Right hindlimb (tissue), 1 donor: Measurements from ENCODE around the gene IFNLR1.

Source experiments
- DNase-seq: peaks from one replicate; pipeline ENCODE4 v3.0.0-alpha.2; 2018

The IFNLR1 gene

DNA sequence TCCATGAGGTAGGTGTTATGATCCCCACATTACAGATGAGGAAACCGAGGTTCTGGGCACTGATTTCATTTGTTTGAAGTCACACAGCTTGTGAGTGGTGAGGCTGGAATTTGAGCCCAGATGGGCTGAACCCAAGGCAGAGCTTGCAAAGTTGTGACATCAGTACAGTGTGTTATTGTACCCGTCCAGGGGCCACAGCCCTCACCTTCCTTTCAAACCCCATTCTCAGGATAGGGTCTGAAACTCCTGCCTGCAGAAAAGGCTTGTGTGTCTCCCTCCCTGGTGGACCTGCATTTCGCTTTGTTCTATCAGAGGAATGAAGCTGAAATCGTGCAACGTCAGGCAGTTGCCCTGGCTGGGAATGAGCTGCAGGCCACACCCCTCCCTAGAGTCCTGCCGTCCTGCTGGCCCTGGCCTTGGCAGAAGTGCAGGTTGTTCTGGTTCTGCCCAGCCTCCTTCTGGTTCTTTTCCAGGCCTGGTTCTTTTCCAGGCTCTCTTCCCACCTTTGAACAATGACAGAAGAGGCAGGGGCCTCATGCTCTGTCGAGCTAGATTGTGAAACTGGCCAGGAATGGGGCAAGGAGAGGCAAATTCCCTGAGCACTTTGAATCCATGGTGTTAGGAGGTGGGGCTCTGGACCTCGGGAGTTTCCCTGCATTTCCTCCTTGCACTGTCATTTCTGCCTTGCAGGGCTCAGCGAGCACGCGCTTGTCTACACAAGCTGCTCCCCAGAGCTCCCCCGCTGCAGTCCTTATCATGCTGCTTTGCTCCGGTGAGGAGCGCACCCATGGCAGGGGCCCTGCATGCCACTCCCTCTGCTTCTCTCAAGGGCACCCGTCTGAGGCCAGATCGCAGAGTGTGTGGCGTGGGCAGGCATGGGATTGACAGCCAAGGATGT is 67.0 kb downstream of the IFNLR1 start:
- no peak for DNase-seq

DNA sequence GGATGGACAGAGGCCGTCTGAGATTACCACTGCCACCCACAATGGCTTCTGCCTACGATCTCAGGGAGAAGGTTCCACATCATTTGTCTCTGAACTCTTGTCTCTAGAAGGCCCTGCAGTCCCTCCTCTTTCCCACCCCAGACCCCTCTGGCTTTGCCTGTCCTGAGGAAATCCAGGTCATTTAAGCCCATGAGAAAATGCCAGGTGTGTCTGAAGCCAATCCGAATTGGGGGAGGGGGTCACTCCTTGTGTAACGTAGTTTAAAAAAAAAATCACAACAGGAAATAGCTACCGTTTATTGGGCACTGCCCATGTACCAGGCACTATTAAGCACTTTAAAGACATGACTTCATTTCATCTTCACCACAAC is 67.6 kb downstream of the IFNLR1 start:
- no peak for DNase-seq

DNA sequence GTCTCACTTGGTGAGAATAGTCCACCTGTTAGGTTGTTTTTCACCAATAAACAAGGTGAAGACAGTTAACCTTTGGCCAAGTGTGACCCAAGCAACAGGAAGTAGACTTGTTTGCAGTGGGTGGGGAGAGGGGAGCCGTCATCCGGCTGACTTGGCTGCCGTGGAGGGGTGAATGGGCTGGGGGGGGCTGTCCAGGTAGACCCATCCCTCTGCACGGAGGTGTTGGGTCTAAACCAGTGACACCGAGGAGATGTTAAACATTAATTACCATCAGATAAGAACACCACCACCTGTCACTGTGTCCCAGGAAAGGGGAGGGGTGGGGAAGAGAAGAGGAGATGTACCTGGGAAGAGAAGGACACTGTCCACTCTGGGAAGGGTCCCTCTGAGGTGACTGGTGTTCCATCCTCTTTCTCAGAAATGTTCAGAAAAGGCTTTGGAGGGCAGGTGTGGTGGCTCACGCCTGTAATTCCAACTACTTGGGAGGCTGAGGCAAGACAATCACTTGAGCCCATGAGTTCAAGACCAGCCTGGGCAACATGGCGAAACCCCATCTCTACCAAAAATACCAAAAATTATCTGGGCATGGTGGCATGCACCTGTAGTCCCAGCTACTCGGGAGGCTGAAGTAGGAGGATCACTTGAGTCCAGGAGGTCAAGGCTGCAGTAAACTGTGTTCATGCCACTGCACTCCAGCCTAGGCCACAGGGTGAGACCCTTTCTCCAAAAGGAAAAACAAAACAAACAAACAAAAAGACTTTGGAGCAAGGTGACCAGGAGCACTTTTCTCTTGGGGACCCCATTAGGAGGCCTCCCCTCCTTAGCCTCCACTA is 68.5 kb downstream of the IFNLR1 start:
- DNase-seq = no peak

DNA sequence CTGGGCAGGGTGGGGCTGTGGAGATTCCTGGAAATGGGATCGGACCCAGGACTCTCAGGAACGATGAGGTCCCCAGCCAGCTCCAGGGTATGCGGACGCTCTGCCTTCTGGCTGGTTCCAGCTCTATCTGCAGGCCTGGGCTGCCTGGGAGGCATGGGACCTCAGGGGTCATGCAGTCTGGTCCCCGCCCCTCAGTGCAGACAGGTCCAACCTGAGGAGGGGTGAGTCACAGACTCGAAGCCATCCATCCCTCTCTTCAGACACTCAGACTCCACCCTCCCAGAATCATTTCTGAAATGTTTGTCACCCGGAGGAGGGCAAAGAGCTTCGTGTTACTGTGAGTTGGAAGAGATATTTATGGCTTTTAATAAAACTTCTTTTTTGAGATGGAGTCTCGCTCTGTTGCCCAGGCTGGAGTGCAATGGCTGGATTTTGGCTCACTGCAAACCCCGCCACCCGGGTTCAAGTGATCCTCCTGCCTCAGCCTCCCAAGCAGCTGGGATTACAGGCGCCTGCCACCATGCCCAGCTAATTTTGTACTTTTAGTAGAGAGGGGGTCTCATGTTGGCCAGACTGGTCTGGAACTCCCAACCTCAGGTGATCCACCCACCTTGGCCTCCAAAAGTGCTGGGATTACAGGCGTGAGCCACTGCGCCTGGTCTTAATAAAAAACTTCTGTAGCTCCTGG is 69.2 kb downstream of the IFNLR1 start:
- DNase-seq = no peak

DNA sequence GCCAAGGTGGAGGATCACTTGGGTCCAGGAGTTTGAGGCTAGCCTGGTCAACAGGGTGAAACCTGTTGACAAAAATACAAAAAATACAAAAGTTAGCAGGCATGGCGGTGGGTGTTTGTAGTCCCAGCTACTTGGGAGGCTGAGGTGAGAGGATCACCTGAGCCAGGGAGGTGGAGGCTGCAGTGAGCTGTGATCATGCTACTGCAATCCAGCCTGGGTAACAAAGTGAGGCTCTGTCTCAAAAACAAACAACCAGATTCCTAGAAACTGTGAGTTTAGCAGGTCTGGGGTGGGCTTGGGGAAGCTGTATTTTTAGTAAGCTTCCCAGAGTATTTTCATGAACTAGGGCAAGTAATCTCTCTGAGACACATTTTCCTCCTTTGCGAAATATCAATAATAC is 70.0 kb downstream of the IFNLR1 start:
- no peak for DNase-seq

DNA sequence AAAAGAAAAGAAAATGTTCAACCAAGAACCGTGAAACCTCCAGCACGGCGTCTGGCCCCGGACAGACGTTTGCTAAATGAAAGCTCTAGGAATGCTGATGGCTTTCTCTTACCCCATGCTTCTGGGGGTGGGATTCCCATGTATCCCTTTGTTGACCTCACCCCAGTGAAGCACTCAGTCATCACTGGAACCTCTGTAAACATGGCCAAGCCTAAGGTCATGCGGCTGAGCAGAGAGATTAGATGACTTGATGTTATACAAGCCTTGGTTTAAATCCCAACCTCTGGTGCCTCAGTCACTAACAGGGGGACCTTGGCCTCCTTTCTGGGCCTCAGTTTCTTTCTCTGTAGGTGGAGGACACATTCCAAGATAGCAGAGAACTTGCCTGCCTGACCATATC is 72.3 kb downstream of the IFNLR1 start:
- no peak for DNase-seq

DNA sequence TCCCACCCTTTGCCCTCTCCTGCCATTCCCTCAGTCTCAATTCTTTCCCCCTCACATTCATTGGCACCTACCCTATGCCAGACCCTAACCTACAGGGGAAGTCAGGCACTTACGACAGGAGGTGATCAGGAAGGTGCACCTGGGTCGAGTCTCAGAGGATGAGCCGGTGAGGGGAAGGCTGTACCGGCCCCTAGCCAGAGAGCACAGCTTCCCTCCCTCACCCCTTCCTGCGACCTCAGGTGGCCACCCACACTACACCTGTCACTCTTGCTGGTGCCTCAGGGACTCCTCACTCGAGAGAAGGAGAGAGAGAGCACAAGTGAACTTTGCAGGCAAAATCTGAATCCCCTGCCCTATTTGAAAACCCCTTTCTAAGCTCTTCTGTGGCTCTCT is 73.5 kb downstream of the IFNLR1 start:
- DNase-seq = no peak

DNA sequence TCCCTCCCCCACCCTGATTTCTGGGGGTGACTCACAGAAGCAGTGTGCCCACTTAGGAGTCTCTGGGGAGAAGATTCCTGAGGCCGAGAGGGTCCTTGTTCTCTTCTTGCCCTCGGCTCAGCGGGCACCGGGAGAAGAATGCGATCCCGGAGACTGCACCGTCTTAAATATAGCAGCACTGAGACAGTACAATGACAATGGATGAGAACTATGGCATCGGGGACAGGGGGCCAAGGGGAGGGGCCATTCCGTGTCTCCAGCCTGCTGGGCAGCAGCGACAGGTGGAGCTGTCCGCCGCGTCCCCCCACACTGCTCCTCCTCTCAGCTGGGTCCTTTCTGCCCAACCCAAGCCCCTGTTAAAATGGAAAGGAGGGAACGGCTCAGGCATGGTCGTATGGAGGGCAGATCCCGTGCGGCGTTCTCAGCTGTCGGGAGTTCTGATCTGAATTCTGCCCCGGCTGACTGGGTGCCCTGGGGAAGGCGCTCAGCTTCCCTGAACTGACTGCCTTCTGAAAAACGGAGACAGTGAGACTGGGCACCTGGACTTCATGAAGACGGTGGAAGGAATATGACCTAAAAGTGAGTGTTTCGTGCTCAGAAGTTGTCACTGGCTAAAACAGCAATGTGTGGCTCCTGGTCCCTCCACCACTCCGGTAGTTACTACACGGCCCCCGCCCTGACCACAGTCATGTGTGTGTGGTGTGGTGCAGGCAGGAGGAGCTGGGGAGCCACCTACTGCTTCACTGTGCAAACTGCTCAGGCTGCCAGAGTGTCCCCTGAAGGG is 74.9 kb downstream of the IFNLR1 start, which contains the start of gene MYOM3:
TSS of gene MYOM3 (minus strand) at position 140 of the 784 bp plus-strand sequence. CDS start 3,499 bp downstream, outside the sequence.
- DNase-seq = peak; percentile 82

DNA sequence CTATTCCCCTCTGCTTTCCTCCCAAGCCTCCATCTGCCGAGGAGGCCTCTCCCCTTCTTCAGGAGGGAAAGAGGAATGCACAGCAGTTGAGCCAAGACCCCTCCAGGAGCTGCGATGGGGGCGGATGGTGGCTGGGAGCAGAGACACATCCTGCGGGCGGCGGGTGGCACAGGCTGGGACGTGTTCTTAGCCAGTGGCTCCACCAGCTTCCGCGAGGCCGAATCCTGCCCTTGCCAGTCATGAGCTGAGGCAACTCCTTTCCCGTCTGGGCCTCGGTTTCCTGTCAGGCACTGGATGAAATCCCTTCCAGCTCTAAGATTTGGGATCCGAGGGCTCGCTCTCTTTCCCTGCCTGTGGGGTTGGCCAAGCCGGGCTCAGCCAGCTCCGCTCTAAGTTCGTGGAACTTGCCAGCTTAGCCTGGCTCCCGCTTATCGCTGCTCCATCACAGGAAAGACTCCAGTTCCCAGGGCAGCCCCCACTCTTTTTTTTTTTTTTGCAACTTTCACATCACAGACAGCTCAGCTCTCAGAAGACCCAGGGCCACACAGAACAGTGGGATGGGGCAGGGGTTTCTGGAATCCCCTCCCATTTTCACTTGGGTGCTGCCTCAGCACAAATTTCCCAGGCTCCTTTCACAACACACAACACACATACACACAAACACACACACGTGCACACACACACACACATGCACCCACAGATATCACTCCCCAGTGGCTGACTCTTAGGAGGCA is 75.7 kb downstream of the IFNLR1 start:
- no peak for DNase-seq

DNA sequence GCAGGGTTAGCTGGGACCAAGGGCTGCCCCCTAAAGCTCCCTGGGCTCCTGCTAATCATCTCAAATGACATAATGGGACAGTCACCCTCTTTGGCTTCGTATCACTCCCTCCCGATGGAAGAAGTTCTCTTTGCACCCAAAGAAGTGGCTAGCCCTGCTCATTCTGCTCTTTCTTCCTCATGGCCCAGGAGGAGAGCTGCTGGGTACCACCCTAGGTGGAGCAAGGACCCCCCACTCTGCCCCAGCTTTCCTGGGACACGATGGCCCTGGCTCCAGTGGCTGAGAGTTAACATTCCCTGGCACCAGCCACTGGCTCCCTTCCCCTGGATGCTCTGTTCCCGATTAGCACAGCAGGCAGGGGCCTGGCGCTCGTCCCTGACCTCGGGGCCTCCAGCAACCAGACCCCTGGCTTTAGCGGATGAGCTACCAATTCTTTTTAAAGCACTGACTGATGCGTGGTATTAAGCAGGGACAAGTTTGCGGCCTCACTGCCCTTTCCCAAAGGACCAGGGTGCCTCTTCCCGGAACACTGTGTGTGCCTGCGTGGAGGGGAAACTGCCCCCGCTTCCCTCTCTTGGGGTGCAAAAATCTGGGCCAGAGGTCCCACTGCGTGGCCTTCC is 76.3 kb downstream of the IFNLR1 start:
- DNase-seq = peak; percentile 50

DNA sequence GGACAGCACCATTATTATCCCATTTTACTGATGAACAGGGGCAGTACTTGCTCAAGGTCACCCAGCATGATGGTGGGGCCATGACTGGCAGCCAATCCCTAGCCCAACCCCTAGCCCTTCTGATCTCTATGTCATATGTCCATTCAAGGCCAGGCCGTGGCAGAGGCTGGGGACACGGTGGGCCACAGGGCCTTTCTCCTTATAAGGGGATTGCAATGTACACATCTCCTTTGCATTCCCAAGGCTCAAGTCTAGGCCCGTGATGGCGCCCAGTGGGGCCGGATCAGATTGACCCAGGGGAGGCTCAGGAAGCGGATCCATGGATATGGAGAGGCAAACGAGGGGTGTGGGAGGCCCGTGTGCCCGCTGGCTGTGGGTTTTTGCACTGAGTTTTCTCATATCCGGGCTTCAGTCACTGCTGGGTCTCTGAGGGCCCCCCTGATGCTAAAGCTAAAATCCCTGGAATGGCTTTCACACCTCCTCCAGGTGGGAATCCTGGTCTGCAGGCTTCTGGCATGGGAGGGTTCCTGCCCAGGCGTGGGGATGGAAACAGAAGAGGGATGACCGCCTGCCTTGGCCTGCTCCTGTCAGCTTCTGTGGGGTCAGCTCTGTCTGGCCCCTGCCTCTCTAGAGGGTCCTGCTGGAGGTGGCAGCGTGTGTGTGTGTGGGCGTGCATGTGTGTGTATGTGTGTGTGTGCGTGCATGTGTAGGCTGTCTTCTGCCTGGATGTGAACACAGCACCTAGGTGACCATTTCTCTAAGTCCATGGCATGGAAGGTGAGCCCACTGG is 77.2 kb downstream of the IFNLR1 start:
- no peak for DNase-seq

DNA sequence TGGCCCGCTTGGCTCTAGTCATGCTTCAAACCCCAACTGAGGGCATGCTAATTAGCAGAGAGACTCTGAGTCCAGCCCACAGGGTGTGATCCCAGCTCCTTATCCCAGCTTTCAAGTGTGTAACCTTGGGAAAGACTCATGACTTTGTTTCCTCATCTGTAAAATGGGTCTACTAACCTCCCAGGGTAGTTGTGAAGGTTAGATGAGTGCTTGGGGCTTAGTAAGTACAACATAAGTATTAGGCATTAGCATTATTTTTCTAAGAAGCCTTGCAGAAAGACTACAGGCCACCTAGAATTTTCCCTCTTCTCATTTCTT is 78.0 kb downstream of the IFNLR1 start:
- no peak for DNase-seq

DNA sequence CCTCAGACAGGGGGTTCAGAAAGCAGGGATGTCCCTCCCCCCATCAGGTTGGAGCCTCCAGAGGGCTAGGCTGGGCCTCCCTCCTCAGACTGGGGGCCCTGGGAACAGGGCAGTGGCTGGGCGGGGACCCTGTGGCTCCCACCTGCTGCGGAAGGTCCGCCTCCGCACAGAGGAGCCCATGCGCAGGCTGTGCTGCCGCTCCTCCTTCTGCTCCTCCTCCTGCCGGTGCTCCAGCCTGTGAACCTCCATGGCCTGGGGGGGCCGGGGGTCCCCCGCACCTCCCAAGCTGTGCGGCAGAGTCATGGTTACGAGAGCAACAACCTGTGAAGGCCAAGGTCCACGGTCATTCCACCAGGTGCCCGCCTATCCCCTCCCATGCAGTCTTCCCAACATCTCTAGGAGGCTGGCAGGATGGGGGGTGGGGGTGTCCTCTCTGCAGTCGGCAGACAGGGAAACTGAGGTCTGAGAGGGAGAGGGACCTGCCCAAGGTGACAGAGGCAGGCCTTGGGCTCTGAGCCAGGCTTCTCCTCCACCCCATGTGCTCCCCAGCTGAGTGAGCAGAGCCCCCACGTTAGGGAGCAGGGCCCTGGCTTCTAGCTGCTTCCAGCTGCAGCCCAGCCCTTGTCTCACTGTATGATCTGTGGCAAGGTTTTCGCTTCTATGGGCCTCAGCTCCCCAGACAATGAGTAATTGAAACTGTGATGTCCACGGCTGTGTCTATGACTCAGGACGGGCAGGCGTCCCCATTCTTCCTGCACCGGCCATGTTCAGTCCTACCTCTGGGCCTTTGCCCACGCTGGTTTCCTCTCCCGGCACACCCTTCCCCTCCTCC is 78.5 kb downstream of the IFNLR1 start:
- DNase-seq = no peak

DNA sequence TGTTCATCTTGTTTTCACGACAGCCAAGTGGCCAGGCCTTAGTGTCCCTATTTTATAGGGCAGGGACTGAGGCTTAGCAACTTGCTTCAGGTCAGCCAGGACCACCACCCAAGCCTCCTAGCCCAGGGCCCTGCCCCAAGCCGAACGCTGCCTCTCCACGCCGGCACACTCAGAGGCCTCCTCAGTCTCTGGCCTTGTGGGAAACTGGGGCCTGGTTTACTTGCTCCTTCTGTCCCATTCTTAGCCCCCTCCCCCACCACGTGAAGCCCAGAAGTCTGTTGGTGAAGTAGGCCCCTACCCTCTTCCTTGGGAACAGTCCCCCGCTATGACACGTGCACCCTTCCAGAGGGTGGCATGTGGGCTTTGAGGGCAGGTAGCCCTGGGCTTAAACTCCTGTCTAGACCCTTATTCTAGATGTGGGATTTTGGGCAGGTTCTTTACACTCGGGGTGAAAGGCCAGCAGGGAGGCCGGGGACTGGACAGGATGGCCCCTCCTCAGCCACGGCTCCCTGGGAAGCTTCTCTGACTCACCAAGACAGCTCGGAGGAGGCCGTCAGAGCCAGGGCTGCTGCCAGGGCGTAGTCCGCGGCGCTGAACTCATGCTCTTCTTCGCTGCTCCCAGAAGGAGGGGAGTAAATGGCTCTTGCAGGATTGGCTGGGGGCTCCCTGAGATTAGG is 79.5 kb downstream of the IFNLR1 start:
- no peak for DNase-seq

DNA sequence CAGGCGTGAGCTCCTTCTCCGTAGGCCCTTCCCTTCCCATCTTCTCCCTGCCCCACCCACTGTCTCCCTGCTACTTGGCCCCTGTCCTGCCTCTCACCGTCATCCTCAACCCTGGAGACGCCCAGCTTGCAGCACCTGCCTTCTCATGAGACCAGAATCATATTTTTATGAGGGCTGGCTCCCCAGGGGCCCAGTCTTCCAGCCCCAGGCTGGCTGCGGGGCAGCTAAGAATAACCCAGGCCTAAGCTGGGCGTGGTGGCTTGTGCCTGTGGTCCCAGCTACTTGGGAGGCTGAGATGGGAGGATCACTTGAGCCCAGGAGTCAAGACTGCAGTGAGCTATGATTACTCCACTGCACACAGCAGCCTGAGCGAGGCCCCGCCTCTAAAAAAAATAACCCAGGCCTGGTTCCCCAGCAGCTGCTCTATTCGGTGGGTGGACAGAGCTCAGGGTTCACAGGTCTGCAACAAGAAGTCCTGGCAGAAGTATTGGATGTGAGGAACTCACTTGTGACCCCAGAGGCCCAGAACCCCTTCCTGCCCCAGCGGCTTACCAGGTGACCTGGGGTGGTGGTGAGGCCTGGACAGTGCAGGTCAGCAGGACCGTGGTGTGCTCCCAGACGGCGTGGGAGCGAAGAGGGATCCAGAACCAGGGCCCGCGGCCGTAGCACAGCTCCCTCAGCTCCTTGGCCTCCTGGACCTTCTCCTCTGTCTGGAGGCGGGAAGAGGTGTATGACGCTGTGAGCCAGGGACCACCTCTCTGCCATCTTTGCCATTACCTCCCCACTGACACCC is 81.5 kb downstream of the IFNLR1 start:
- no peak for DNase-seq

DNA sequence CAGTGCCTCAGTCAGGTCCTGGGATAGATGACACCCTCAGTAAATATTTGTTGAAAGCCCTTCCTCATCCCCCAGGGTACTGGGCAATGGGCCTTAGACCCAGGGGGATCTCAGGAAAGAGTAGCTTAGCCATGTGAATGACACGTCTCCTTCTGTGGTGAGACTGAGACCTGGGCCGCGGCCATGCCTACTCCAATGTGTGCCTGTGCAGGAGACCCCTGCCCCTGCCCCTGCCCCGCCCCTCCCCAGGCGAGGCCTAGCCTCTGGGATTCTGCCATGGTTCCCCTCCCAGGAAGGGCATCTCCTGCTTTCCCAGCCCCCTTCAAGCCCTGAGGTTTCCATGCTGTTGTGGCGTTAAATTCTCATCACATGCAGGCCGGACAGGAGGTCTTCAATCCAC is 82.2 kb downstream of the IFNLR1 start:
- DNase-seq = no peak
